Measurements from ENCODE around the gene LMO1.

DNA sequence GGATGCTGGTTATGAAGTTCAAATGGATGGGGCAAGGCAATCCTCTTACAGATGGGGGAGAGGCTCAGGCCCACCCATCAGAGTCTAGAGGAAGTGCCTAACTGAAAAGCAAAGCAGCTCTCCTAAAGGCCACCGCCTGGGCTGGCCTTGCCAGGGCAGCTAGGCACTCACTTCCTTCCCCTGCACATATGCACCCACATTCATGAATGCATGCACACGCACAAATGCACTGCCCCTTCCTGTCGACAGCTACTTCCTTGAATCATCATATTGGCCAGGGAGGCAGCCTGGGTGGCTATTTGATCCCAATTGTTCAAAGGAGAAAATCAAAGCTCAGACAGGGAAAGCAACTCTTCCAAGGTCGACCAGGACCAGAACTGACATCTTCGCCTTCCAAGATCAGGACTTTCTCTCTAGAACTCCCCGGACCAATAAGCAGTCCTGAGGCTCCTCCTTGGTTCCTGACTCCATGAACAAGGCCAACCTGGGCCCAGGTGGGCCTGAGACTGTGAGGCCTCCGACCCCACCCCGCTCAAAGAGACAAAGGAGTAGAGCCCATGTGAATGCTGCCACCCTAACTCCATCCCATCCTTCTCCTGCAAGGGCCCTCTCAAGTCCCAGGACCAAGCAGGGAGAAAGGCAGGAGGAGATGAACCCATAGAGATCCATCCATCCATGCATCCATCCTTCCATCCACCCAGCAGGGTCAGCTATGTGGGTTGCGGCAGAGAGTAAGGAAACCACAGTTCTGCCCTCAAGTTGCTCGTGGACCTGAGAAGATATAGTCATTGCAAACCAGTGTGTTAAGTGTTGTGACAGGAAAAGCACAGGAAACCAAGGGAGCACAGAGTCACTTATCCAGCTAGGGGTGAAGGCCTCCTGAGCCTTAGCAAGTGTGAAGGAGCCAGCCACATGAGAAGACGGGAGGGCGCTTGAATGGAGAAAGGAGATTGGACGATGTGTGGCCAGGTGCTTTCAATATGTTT is 35.4 kb upstream of the LMO1 start:
- no peak for TF ChIP-seq YY1 (IDR thresholded peaks at IDR 0.05; ENCODE audit: insufficient read depth, insufficient read length)
- TF ChIP-seq SUZ12 (IDR thresholded peaks at IDR 0.05; ENCODE audit: extremely low read depth, insufficient read depth, insufficient read length) = no peak
- no peak for TF ChIP-seq ZNF274 (IDR thresholded peaks at IDR 0.05; ENCODE audit: low read depth, low read length)

All from NT2/D1 (cell line).